ENCODE results near the gene AFDN. TPM values are rescaled to one million over a fixed set of nuclear protein-coding genes. Genes with fewer than 3 reads are reported as not detected.
A peak's percentile ranks its signal among the peaks of the same experiment; 100 is the strongest.

AFDN gene
- 100 to 1,000 TPM; 148 to 371 (median 204) TPM for total RNA-seq

GRCh38 chr6:167826896-167827582, at the start of gene AFDN:
AFDN (plus strand) TSS chr6:167826911; CDS start chr6:167827133, 222 bp downstream.
- no peaks in the 10 kb centered on the region for H3K36me3 ChIP-seq
- H3K4me3 ChIP-seq: peak within 1 kb of the TSS; percentile 46 to 72 (median 66)
- peaks cover 3 to 39% (median 13%) of the 10 kb centered on the region in 4 donors for H3K4me1 ChIP-seq
- WGBS, 2 donors (ENCODE audit: low coverage in 1 of 2): no CpG with 5 or more reads among the region's 108 CpGs
- H3K9me3 ChIP-seq: no peaks in the 10 kb centered on the region
- in situ Hi-C loops (cut with MboI; ENCODE audit: low pct_ligation_motif_present in 1 of 4, low pct_unique_long_range_greater_than_20kb in 1 of 4, low sequenced_read_pairs in 3 of 4): no loop called here
- intact Hi-C loops (cut with DNase I; ENCODE audit: low total_unique reads): no loop called here
- peak within 1 kb of the TSS; percentile 84 to 90 (median 86) for H3K27ac ChIP-seq
- TF ChIP-seq POLR2A (IDR thresholded peaks at IDR 0.05) (no peak), EP300 (IDR thresholded peaks at IDR 0.05; ENCODE audit: low read depth) (no peak), POLR2AphosphoS5 (IDR thresholded peaks at IDR 0.05) (no peak), CTCF (IDR thresholded peaks at IDR 0.05) (no peak)
- DNase-seq: peak; percentile 34
- H3K27me3 ChIP-seq: no peaks in the 10 kb centered on the region

DNA sequence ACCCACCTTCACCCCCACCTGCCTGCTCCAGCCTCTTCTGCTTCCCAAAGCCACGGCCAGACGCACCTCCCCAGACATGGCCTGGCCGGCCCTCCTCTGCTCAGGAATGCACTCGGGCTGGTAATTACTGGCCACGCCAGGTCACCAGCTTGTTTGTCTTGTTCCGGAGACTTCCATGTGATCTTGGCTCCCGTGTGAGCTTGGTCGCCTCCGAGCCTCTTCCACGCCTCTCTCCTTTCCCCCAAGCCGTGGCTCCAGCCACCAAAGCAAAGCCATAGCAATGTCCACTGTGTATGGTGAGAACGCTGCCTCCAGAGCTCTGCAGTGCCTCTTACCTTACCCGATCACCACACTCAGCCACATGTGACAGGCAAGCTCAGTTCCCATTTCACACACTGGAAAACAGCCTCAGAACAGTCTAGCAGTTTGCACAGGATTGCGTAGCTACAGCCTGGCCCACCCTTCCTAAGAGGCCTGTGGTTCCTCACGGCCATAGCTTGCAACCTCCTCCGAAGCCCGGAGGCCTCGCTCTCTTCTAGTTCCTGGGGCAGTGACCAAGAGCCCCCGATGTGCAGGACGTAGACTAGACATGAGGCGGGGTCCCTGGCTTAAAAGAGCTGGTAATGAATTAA, 48.1 kb upstream of the AFDN start:
- DNase-seq: peak; percentile 38
- intact Hi-C loops (cut with DNase I; ENCODE audit: low total_unique reads): no loop called here
- in situ Hi-C loops (cut with MboI; ENCODE audit: low pct_ligation_motif_present in 1 of 4, low pct_unique_long_range_greater_than_20kb in 1 of 4, low sequenced_read_pairs in 3 of 4): no loop called here
- Histone ChIP-seq H3K27me3 (no peaks in the 10 kb centered on the region), H3K4me3 (no peak overlapping the region), H3K36me3 (no peaks in the 10 kb centered on the region), H3K4me1 (peaks cover 0 to 17% (median 6%) of the 10 kb centered on the region in 4 donors), H3K27ac (no peak overlapping the region), H3K9me3 (no peaks in the 10 kb centered on the region)
- 72 to 100% methylated on average over 1 to 21 of the region's 21 CpGs for WGBS, 2 donors (ENCODE audit: low coverage in 1 of 2)
- TF ChIP-seq EP300 (IDR thresholded peaks at IDR 0.05; ENCODE audit: low read depth) (no peak), POLR2AphosphoS5 (IDR thresholded peaks at IDR 0.05) (no peak), POLR2A (IDR thresholded peaks at IDR 0.05) (no peak), CTCF (IDR thresholded peaks at IDR 0.05) (no peak)

DNA sequence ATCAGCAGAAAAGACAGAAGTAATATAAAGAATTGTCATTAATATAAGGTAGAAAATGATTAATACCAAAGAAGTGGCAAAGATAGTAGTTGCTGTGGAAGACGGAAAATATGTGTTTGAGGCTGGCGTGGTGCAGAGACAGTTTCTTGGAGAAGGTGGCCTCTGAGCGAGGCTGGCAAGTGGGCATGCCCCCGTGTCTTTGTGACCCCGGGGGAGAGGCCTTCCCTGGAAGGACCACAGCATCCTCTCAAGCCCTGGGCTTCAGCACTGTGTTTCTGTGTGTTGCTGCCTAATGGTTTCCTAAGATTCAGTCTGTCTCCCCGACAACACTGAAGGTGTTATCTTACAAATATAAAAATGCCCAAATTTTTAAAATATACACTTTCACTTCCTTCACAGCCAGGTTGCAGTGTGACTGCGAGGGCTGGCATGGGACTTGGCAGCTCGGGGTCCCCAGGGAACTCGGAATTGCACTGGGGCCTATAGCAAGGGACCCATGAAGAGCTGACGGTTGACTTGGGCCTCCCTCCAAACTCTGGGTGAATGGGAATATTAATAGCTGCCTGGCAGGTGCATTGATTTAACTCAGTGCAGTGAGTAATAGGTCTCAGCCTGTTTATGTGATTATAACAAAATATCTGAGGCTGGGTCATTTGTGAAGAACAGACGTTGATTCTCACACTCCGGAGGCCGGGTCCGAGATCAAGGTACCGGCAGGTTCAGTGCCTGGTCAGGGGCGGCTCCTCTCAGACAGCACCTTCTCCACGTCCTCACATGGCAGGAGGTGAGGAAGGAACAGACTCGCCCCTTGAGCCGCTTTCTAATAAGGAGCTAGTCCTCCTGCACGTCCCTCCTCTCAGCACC, 47.4 kb upstream of the AFDN start:
- no peak overlapping the region for H3K27ac ChIP-seq
- DNase-seq: no peak
- in situ Hi-C loops (cut with MboI; ENCODE audit: low pct_ligation_motif_present in 1 of 4, low pct_unique_long_range_greater_than_20kb in 1 of 4, low sequenced_read_pairs in 3 of 4): no loop called here
- H3K9me3 ChIP-seq: no peaks in the 10 kb centered on the region
- peaks cover 0 to 17% (median 6%) of the 10 kb centered on the region in 4 donors for H3K4me1 ChIP-seq
- H3K27me3 ChIP-seq: no peaks in the 10 kb centered on the region
- H3K36me3 ChIP-seq: no peaks in the 10 kb centered on the region
- no peak for TF ChIP-seq POLR2AphosphoS5 (IDR thresholded peaks at IDR 0.05)
- TF ChIP-seq POLR2A (IDR thresholded peaks at IDR 0.05): no peak
- TF ChIP-seq CTCF (IDR thresholded peaks at IDR 0.05): no peak
- no peak for TF ChIP-seq EP300 (IDR thresholded peaks at IDR 0.05; ENCODE audit: low read depth)
- WGBS, 2 donors (ENCODE audit: low coverage in 1 of 2): 79 to 93% methylated on average over 6 to 20 of the region's 20 CpGs
- intact Hi-C loops (cut with DNase I; ENCODE audit: low total_unique reads): no loop called here
- no peak overlapping the region for H3K4me3 ChIP-seq
